Duodenal mucosa (tissue), 2 donors: ENCODE measurements around the gene TWNK.
"Not testable (repeated sequence)": the region's sequence is repeated elsewhere in the genome, so short reads cannot be mapped to it uniquely, and the experiment has no call there.

Experiments
- H3K27ac ChIP-seq: one replicate; pipeline ENCODE4 v1.7.0; 2013; ENCODE audit warnings: low read depth, low read length
- H3K27me3 ChIP-seq, 2 donors: one replicate each; pipeline ENCODE4 v1.7.0; 2013; ENCODE audit warnings: low read length in 2 of 2, control low read depth in 1 of 2; ENCODE audit not compliant: insufficient read depth in 2 of 2, control insufficient read depth in 1 of 2
- H3K36me3 ChIP-seq, 2 donors: one replicate each; pipeline ENCODE4 v1.7.0; 2013; ENCODE audit warnings: low read length in 2 of 2, control low read depth in 1 of 2; ENCODE audit not compliant: insufficient read depth in 2 of 2, control insufficient read depth in 1 of 2
- H3K4me1 ChIP-seq, 2 donors: one replicate each; pipeline ENCODE4 v1.7.0; 2013; ENCODE audit warnings: low read length in 2 of 2, control low read depth in 1 of 2; ENCODE audit not compliant: insufficient read depth in 2 of 2, control insufficient read depth in 1 of 2
- H3K4me3 ChIP-seq, 2 donors: one replicate each; pipeline ENCODE4 v1.7.0; 2013; ENCODE audit warnings: low read length in 2 of 2, low read depth in 1 of 2
- H3K9ac ChIP-seq, 2 donors: one replicate each; pipeline ENCODE4 v1.7.0; 2013; ENCODE audit warnings: low read length in 2 of 2, low read depth in 1 of 2
- H3K9me3 ChIP-seq, 2 donors: one replicate each; pipeline ENCODE4 v1.7.0; 2013; ENCODE audit warnings: low read length in 2 of 2, control low read depth in 1 of 2; ENCODE audit not compliant: control insufficient read depth in 1 of 2

TWNK gene

GRCh38 chr10:101029520-101030295 lies 42.4 kb downstream of the TWNK start:
- Histone ChIP-seq H3K4me3 (no peak overlapping the region), H3K9ac (peak overlapping the region in 1 of 2 donors; percentile 21), H3K9me3 (no peaks in the 10 kb centered on the region), H3K27ac (no peak overlapping the region), H3K36me3 (peaks cover 0 to 2% of the 10 kb centered on the region in 2 donors), H3K4me1 (peaks cover 13 to 32% of the 10 kb centered on the region in 2 donors), H3K27me3 (peaks cover 0 to 2% of the 10 kb centered on the region in 2 donors)

GRCh38 chr10:101030496-101031127 lies 43.3 kb downstream of the TWNK start:
- Histone ChIP-seq H3K36me3 (peaks cover 9 to 11% of the 10 kb centered on the region in 2 donors), H3K4me3 (peak overlapping the region; percentile 69 to 84), H3K27ac (no peak overlapping the region), H3K4me1 (peaks cover 21 to 41% of the 10 kb centered on the region in 2 donors), H3K9me3 (no peaks in the 10 kb centered on the region), H3K27me3 (peaks cover 0 to 2% of the 10 kb centered on the region in 2 donors), H3K9ac (peak overlapping the region; percentile 44 to 81)

- peaks cover 14 to 18% of the 10 kb centered on the region in 2 donors for H3K36me3 ChIP-seq
- peaks cover 0 to 2% of the 10 kb centered on the region in 2 donors for H3K27me3 ChIP-seq
- H3K4me1 ChIP-seq = peaks cover 27 to 46% of the 10 kb centered on the region in 2 donors
- peak within 1 kb of the TSS; percentile 58 to 81 for H3K9ac ChIP-seq
- no peaks in the 10 kb centered on the region for H3K9me3 ChIP-seq
- peak within 1 kb of the TSS; percentile 69 to 84 for H3K4me3 ChIP-seq
- peak within 1 kb of the TSS; percentile 97 for H3K27ac ChIP-seq
Measured at GRCh38 chr10:101031128-101031795, 43.9 kb downstream of the TWNK start, which contains the start of the genes PDZD7 and SFXN3. PDZD7 (minus strand) TSS chr10:101031129; CDS start chr10:101030219, 910 bp downstream. SFXN3 (plus strand) TSS chr10:101031234; CDS start chr10:101034695, 3,461 bp downstream.

- Histone ChIP-seq H3K36me3 (peaks cover 22 to 25% of the 10 kb centered on the region in 2 donors), H3K9me3 (no peaks in the 10 kb centered on the region), H3K4me3 (peak overlapping the region; percentile 69 to 84), H3K4me1 (peaks cover 35 to 52% of the 10 kb centered on the region in 2 donors), H3K27ac (peak overlapping the region; percentile 97), H3K9ac (peak overlapping the region; percentile 58 to 81), H3K27me3 (peaks cover 0 to 2% of the 10 kb centered on the region in 2 donors)
Measured at GRCh38 chr10:101031796-101032636, 44.7 kb downstream of the TWNK start.

GRCh38 chr10:101032637-101033224 lies 45.4 kb downstream of the TWNK start:
- Histone ChIP-seq H3K27me3 (peaks cover 0 to 2% of the 10 kb centered on the region in 2 donors), H3K9me3 (no peaks in the 10 kb centered on the region), H3K4me3 (peak overlapping the region; percentile 69 to 84), H3K9ac (peak overlapping the region; percentile 58 to 81), H3K36me3 (peaks cover 28 to 32% of the 10 kb centered on the region in 2 donors), H3K27ac (peak overlapping the region; percentile 97), H3K4me1 (peaks cover 35 to 58% of the 10 kb centered on the region in 2 donors)

GRCh38 chr10:101033276-101033675 lies 45.9 kb downstream of the TWNK start:
- peak overlapping the region; percentile 58 to 81 for H3K9ac ChIP-seq

GRCh38 chr10:101034404-101034803 lies 47.1 kb downstream of the TWNK start:
- peaks cover 35 to 50% of the 10 kb centered on the region in 2 donors for H3K4me1 ChIP-seq
- H3K27ac ChIP-seq, H3K9ac ChIP-seq, H3K27me3 ChIP-seq, H3K9me3 ChIP-seq: not testable (repeated sequence)
- peaks cover 43 to 49% of the 10 kb centered on the region in 2 donors for H3K36me3 ChIP-seq
- H3K4me3 ChIP-seq = peak overlapping the region; percentile 9 to 13

More at GRCh38 chr10:101033276-101033675, 45.9 kb downstream of the TWNK start:
- peaks cover 0 to 2% of the 10 kb centered on the region in 2 donors for H3K27me3 ChIP-seq
- peaks cover 35 to 58% of the 10 kb centered on the region in 2 donors for H3K4me1 ChIP-seq
- H3K4me3 ChIP-seq = peak overlapping the region; percentile 69 to 84
- no peaks in the 10 kb centered on the region for H3K9me3 ChIP-seq
- H3K27ac ChIP-seq = peak overlapping the region; percentile 97
- H3K36me3 ChIP-seq = peaks cover 34 to 38% of the 10 kb centered on the region in 2 donors

GRCh38 chr10:101035314-101035713 lies 48.0 kb downstream of the TWNK start:
- H3K27ac ChIP-seq = no peak overlapping the region
- no peaks in the 10 kb centered on the region for H3K9me3 ChIP-seq
- no peak overlapping the region for H3K4me3 ChIP-seq
- no peak overlapping the region for H3K9ac ChIP-seq
- H3K36me3 ChIP-seq = peaks cover 47 to 56% of the 10 kb centered on the region in 2 donors
- peaks cover 35 to 49% of the 10 kb centered on the region in 2 donors for H3K4me1 ChIP-seq
- H3K27me3 ChIP-seq = no peaks in the 10 kb centered on the region
